Left cardiac atrium (tissue), 4 donors: ENCODE measurements around the gene CRYZL1. TPM values are rescaled to one million over a fixed set of nuclear protein-coding genes. Genes with fewer than 3 reads are reported as not detected.

Experiments
- ATAC-seq, 2 donors: fragments of 200-7000 bp; cut with Tn5 transposase; one replicate each; pipeline ENCODE4 v1.9.1; 2020; ENCODE audit warnings: mild to moderate bottlenecking in 2 of 2, moderate library complexity in 2 of 2
- DNase-seq: peaks from one replicate; pipeline ENCODE4 v3.0.0-alpha.2; 2020
- intact Hi-C, 2 donors: fragments of 100-400 bp; cut with DNase I; formaldehyde crosslinking; loops; one replicate each; pipeline versions ENCODE4 v1.14.1 to v1.15.1; 2022 to 2023
- total RNA-seq, 2 donors: library from RNA; stranded (reverse); fragmentation: NEBNext Ultra II Directional; extraction: Animal tissue kit (Norgen Biotek cat#: 25700); gene quantifications; one replicate each; pipeline ENCODE4 v1.2.1, GENCODE V29; 2021
- donor health status: DM: no; HTN: yes; CAD: no.
- donor health status: DM: no; HTN: yes; CAD: no; lungs with severe emphysema.
- donor health status: DM: yes; HTN: yes; CAD: no.
- donor health status: Dilated cardiomyopathy.

Gene CRYZL1
- total RNA-seq, 2 donors from 2014 or later = 21.6 to 30.6 TPM

DNA sequence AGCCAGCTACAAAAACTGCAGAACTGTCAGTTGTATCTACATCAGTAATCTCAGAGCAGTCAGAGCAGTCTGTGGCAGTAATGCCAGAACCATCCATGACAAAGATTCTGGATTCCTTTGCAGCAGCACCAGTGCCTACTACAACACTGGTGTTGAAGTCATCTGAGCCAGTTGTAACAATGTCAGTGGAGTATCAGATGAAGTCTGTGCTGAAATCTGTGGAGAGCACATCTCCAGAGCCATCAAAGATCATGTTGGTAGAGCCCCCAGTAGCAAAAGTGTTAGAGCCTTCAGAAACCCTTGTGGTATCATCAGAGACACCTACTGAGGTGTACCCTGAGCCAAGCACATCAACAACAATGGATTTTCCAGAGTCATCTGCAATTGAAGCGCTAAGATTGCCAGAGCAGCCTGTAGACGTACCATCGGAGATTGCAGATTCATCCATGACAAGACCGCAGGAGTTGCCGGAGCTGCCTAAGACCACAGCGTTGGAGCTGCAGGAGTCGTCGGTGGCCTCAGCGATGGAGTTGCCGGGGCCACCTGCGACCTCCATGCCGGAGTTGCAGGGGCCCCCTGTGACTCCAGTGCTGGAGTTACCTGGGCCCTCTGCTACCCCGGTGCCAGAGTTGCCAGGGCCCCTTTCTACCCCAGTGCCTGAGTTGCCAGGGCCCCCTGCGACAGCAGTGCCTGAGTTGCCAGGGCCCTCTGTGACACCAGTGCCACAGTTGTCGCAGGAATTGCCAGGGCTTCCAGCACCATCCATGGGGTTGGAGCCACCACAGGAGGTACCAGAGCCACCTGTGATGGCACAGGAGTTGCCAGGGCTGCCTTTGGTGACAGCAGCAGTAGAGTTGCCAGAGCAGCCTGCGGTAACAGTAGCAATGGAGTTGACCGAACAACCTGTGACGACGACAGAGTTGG lies 91.4 kb downstream of the CRYZL1 start:
- ATAC-seq (no peak), DNase-seq (no peak)
- intact Hi-C loops = loop anchor here in 1 of 2 donors (10.0 kb wide), 1 partner anchor 45 kb away; no protein-coding TSS in a partner anchor

DNA sequence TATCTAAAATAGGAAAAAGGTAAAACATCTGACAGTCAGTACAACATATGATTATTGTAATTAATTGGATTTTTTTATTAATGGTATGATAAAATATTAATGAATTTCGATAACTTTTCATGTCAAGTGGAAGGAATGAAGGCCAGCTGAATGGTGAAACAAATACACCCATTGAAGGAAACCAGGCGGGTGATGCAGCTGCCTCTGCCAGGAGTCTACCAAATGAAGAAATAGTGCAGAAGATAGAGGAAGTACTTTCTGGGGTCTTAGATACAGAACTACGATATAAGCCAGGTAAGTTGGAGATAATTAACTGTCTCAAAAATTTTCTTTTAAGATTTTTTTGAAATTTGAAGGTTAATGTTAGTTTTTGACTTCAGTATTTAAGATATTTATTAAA lies 95.5 kb downstream of the CRYZL1 start:
- no peak for DNase-seq
- no peak for ATAC-seq
- intact Hi-C loops = loop anchor here in 1 of 2 donors (10.0 kb wide), 1 partner anchor 49 kb away; no protein-coding TSS in a partner anchor

DNA sequence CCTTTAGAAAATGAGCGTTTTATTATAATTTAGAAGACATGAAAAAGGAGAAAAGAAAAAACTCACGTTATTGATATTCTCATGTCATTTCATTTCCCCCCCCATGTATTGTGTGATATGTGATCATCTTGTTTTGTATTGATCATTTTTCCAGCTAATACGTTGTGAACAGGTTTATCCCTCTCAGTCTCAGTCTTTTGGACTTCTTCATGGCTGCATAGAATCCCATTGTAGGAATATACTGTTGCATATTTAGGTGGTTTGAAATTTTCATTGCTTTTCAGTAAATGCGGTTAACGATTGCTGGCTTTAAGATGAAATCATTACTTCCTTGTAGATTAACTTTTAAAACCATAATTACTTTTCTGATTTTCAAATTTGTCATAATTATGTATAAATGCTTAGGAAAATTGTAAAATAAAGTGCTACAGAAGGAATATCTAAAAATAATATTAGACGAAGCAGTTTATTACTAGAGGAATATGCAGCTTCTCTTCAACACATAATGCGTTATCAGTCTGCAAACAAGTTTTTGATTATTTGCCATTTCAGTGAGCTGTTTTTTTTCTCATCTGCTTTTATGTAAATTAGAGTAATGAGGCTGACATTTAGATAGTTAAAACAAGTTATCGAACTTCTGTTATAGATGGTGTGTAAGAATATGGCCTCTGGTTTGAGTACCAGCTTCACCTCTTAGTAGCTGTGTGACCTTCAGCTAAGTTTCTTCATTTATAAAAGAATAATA lies 96.9 kb downstream of the CRYZL1 start:
- DNase-seq (no peak), ATAC-seq (no peak)
- intact Hi-C loops = loop anchor here in 1 of 2 donors (5.0 to 10.0 kb wide), 2 partner anchors 50 to 67 kb away; partner anchors contain the start of gene TMEM50B

DNA sequence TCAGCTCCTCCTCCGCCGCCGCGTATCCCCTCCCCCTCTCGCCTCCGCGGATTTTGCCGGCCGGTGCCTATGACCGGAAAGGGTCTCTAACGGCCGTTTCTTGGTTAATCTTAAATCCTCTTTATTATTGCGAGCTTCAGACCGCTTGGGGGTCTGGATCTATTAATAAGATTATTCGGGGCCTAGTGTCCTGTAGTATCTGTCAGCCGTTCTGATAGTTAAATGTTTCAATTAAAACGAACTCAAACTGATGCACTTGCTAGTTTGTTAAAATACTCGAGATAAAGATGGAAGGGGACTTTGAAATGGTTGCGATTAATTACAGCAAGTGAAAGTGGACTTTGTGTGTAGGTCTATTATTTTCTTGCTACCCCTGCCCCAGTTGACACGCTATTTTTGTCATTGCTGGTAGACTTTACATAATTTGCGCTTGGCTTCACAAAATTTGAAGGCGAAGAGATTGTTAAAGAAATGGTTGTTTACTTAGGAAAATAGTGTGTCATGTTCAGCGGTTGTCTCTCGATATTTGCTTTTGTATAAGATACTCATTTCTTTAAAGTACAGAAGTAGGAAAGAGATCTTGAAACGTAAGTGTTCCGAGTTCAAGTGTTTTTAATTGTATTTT lies 97.9 kb downstream of the CRYZL1 start:
- ATAC-seq (peak; percentile 38 to 55), DNase-seq (peak; percentile 75)
- intact Hi-C loops = loop anchor here in 1 of 2 donors (5.0 to 10.0 kb wide), 2 partner anchors 51 to 66 kb away; partner anchors contain the start of gene TMEM50B

DNA sequence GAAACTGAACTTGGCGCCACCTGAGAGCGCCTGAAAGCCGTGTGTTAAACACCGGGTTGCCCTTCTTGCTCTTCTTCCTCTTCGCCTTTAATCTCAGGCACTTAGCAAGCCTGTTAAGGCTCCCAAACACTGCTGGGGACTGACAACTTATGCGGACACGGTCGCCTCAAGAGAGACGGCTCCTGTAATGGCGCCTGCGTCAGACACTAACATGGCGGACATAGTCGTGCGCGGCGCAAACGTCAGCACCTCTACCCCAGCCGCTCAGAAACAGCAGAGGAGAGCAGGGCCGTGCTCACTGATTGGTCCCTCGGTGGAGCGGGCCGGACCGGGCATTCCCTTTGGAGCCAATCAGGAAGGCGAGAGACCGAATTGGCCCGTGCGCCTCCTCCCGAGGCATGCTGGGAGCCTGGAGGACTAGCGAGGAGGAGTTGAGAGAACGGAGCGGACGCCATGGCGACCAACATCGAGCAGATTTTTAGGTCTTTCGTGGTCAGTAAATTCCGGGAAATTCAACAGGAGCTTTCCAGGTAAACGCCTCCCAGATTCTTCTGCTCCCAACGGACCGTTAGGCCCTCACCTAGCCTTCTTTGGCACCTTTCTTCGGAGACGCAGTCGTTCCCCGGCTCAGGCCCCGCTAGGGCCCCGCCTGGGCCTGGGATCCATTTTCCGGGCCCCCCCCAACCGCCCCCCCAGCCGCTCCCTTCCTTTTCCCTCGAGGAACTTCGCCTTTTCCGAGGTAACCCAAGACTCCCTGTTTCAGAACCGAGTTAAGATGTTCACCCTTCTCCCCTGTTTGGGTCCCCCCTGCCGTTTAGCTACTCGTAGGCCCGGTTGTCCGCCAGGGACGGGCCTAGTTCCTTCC lies 98.7 kb downstream of the CRYZL1 start, which contains the start of gene SON:
SON (plus strand) TSS at position 399 of the 865 bp plus-strand sequence; CDS start at position 454, 55 bp downstream.
- intact Hi-C loops = loop anchor here in 1 of 2 donors (5.0 to 10.0 kb wide), 2 partner anchors 52 to 66 kb away; partner anchors contain the start of gene TMEM50B
- peak; percentile 97 to 99 for ATAC-seq
- peak; percentile 99 for DNase-seq

DNA sequence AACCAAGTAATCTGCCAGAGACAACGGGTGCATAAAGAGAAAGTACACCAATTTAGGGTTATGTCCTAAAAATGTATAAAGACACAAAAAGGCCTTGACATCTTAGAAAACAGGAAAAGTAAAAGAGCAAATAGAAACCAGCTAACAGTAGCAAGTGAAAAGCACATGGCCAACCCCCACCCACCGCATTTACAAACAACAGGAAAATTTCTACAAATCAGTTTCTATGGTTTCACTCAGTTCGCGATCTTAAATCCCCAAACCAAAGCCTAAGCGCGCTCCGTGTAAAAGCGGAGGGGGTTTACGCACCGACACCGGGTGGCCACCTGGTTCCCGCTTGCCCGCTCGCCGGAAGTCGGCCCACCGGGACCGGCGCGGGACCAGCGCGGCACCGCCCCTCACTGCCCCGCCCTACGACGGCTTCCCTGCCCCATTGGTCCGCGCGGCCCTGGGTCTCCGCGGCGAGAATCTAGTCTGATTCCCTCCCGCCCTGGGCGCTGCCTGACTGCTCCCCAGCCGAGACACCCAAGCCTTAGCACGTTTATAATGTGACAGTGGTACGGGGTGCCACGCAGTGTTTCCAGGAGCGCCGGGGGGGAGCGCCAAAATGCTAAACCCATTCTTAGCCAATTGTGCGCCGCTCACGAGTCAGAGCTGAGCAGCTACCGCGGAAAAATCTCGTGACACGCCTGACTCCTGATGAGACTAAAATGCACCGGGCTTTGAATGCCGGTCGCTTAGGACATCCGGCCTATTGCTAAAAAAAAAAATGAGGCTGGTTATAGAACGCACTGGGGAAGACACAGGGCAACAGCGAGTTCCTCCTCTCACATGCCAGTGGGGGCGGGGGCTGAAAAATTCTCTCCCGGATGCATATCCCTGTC lies 99.5 kb downstream of the CRYZL1 start, which contains the start of gene GART:
GART (minus strand) TSS at position 362 of the 884 bp plus-strand sequence. CDS start 2,802 bp downstream, outside the sequence.
- ATAC-seq = peak; percentile 87 to 90
- intact Hi-C loops = loop anchor here in 1 of 2 donors (5.0 to 10.0 kb wide), 2 partner anchors 53 to 65 kb away; partner anchors contain the start of gene TMEM50B
- peak; percentile 89 for DNase-seq

DNA sequence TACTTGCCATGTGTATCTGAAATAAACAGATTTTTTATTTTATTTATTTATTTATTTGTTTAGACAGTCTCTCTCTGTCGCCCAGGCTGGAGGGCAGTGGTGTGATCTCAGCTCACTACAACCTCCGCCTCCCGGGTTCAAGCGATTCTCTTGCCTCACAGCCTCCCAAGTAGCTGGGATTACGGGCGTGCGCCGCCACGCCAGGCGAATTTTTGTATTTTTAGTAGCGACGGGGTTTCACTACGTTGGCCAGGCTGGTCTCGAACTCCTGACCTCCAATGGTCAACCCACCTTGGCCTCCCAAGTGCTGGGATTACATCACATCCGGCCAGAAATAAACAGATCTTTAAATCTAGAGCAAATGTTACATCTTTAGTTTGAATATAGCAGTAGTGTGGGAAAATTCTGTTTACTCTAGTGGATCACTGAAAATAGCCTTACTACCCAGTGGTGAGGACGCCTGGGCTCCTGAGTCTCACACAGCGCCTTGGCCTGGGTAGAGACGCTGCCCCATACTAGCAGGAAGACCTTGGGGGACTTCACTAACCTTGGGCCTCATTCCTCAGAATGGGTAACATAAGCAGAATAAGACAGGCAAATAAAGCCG lies 100.3 kb downstream of the CRYZL1 start:
- DNase-seq (no peak), ATAC-seq (no peak)
- intact Hi-C loops = loop anchor here in 1 of 2 donors (5.0 to 10.0 kb wide), 2 partner anchors 54 to 64 kb away; partner anchors contain the start of gene TMEM50B

DNA sequence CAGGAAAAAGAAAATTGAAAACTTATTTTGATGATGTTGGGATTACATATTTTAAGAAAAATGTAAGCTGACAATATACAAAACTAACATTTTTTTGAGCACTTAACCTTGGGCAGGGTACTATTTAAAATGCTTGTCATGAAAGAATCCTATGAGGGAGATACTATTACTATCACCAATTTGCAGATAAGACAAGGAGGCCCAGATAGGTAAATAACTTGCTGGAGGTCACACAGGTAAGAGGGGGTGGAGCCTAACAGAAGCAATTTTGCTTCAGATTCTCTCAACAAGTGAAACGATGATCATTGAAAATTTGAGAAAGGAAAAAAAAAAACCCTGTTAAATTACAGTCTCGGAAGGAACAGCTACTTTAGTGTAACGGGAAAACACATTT lies 100.8 kb downstream of the CRYZL1 start:
- DNase-seq = no peak
- intact Hi-C loops = loop anchor here in 1 of 2 donors (5.0 to 10.0 kb wide), 2 partner anchors 54 to 63 kb away; partner anchors contain the start of gene TMEM50B
- ATAC-seq = no peak

DNA sequence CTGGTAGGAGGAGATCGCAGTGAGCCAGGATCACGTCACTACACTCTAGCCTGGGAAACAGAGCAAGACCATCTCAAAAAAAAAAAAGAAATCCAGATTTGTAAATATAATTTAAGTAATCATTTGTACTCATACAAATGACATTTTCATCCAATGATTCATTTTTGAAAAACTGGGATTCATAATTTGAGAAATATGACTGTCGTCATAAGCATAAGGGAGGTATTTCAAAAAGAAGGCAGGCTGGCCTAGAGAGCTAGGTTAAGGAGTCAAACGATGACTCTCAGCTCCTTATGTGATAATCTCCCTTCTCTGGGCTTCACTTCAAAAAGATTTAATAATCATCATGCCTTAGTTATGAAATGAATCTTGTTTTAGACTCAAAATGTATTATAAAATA lies 101.9 kb downstream of the CRYZL1 start:
- ATAC-seq = no peak
- intact Hi-C loops = loop anchor here in 1 of 2 donors (5.0 to 10.0 kb wide), 2 partner anchors 55 to 62 kb away; partner anchors contain the start of gene TMEM50B
- no peak for DNase-seq

Other genes starting within 250 kb of the CRYZL1 start
- 10 to 100 TPM; 47.3 TPM for gene IFNGR2, start 238.3 kb downstream of the CRYZL1 start, total RNA-seq
- 10 to 100 TPM; 33.1 to 39.7 TPM for gene TMEM50B, start 161.8 kb downstream of the CRYZL1 start, total RNA-seq
- gene DNAJC28, start 150.0 kb downstream of the CRYZL1 start, total RNA-seq = 1 to 10 TPM; 5.4 to 5.5 TPM
- gene GART, start 99.6 kb downstream of the CRYZL1 start, total RNA-seq = 10 to 100 TPM; 30.6 to 48.8 TPM
- 100 to 1,000 TPM; 152 to 189 TPM for gene SON, start 98.7 kb downstream of the CRYZL1 start, total RNA-seq
- gene DONSON, start 53.1 kb downstream of the CRYZL1 start, total RNA-seq = 1 to 10 TPM; 4.9 to 5.7 TPM
- 10 to 100 TPM; 59.2 to 75.3 TPM for gene ITSN1, start 760 bp upstream of the CRYZL1 start, total RNA-seq